ENCODE results near the gene PTPRG.

Gene PTPRG

GRCh38 chr3:61608711-61609110, 47.3 kb downstream of the PTPRG start:
- no peak overlapping the region for H3K4me3 ChIP-seq (ENCODE audit: low read length)
- DNase-seq (ENCODE audit: low read depth) = no peak
- no peak for TF ChIP-seq CTCF (conservative IDR thresholded peaks at IDR 0.05; ENCODE audit: low read depth, low read length)

GRCh38 chr3:61610316-61610715, 48.9 kb downstream of the PTPRG start:
- no peak for TF ChIP-seq CTCF (conservative IDR thresholded peaks at IDR 0.05; ENCODE audit: low read depth, low read length)
- H3K4me3 ChIP-seq (ENCODE audit: low read length) = no peak overlapping the region
- DNase-seq (ENCODE audit: low read depth) = no peak

GRCh38 chr3:61612211-61613194, 51.1 kb downstream of the PTPRG start:
- TF ChIP-seq CTCF (conservative IDR thresholded peaks at IDR 0.05; ENCODE audit: low read depth, low read length) = no peak
- no peak for DNase-seq (ENCODE audit: low read depth)
- no peak overlapping the region for H3K4me3 ChIP-seq (ENCODE audit: low read length)

GRCh38 chr3:61613666-61614065, 52.3 kb downstream of the PTPRG start:
- no peak for DNase-seq (ENCODE audit: low read depth)
- TF ChIP-seq CTCF (conservative IDR thresholded peaks at IDR 0.05; ENCODE audit: low read depth, low read length) = no peak
- H3K4me3 ChIP-seq (ENCODE audit: low read length) = no peak overlapping the region

- no peak overlapping the region for H3K4me3 ChIP-seq (ENCODE audit: low read length)
- no peak for DNase-seq (ENCODE audit: low read depth)
- TF ChIP-seq CTCF (conservative IDR thresholded peaks at IDR 0.05; ENCODE audit: low read depth, low read length) = no peak
Measured at GRCh38 chr3:61615643-61616042, 54.3 kb downstream of the PTPRG start.

GRCh38 chr3:61616586-61616985, 55.2 kb downstream of the PTPRG start:
- no peak for DNase-seq (ENCODE audit: low read depth)
- H3K4me3 ChIP-seq (ENCODE audit: low read length) = no peak overlapping the region
- no peak for TF ChIP-seq CTCF (conservative IDR thresholded peaks at IDR 0.05; ENCODE audit: low read depth, low read length)

- no peak overlapping the region for H3K4me3 ChIP-seq (ENCODE audit: low read length)
- TF ChIP-seq CTCF (conservative IDR thresholded peaks at IDR 0.05; ENCODE audit: low read depth, low read length) = no peak
- no peak for DNase-seq (ENCODE audit: low read depth)
Measured at GRCh38 chr3:61617041-61617440, 55.7 kb downstream of the PTPRG start.
